Gastrocnemius medialis (tissue), 4 donors: ENCODE data around the gene KCNT1. TPM values are rescaled to one million over a fixed set of nuclear protein-coding genes. Genes with fewer than 3 reads are reported as not detected.

ENCODE experiments used
- ATAC-seq, 2 donors: fragments of 150-250 bp; one replicate each; pipeline ENCODE4 v1.9.1; 2016
- DNase-seq, 2 donors: peaks; one replicate each; pipeline ENCODE4 v3.0.0-alpha.2; 2019
- H3K27ac ChIP-seq, 4 donors: fragments of 200-600 bp; sonication (generic); 1 replicate in 1 of 4; 2 replicates in 3 of 4; pipeline ENCODE4 v1.5.1; 2016 to 2018; ENCODE audit warnings: mild to moderate bottlenecking in 2 of 4, moderate library complexity in 1 of 4
- H3K27me3 ChIP-seq, 3 donors: fragments of 200-600 bp; sonication (generic) in 2 of 3; 1 replicate in 1 of 3; 2 replicates in 2 of 3; pipeline versions ENCODE4 v1.5.1 to v1.6.0; 2016 to 2019; ENCODE audit warnings: mild to moderate bottlenecking in 1 of 3, moderate library complexity in 1 of 3
- H3K36me3 ChIP-seq, 2 donors: fragments of 200-600 bp; sonication (generic) in 1 of 2; one replicate each; pipeline ENCODE4 v1.5.1; 2017 to 2018
- H3K4me1 ChIP-seq, 2 donors: fragments of 200-600 bp; sonication (generic) in 1 of 2; one replicate each; pipeline ENCODE4 v1.5.1; 2016 to 2017; ENCODE audit warnings: mild to moderate bottlenecking in 2 of 2
- H3K4me3 ChIP-seq, 4 donors: fragments of 200-600 bp; sonication (generic) in 3 of 4; 1 replicate in 1 of 4; 2 replicates in 3 of 4; pipeline ENCODE4 v1.5.1; 2016 to 2019; ENCODE audit warnings: mild to moderate bottlenecking in 2 of 4
- H3K9me3 ChIP-seq, 3 donors: fragments of 200-600 bp; sonication (generic) in 2 of 3; 1 replicate in 1 of 3; 2 replicates in 2 of 3; pipeline ENCODE4 v1.5.1; 2016 to 2019
- CTCF ChIP-seq, 5 experiments: fragments of 450-650 bp in 3 of 5; fragments of 200-600 bp in 2 of 5; sonication (generic) in 2 of 5; IDR thresholded peaks in 4 of 5; conservative IDR thresholded peaks in 1 of 5; 1 replicate in 4 of 5; 2 replicates in 1 of 5; pipeline ENCODE4 v1.5.1; 2016 to 2019; ENCODE audit warnings: antibody characterized with exemption in 5 of 5, mild to moderate bottlenecking in 3 of 5, moderate library complexity in 3 of 5
- POLR2A ChIP-seq, 2 donors: fragments of 450-650 bp; IDR thresholded peaks; one replicate each; pipeline ENCODE4 v1.6.1; 2017; ENCODE audit warnings: antibody characterized with exemption in 2 of 2, mild to moderate bottlenecking in 2 of 2, moderate library complexity in 2 of 2
- in situ Hi-C, 4 donors: fragments of 200-750 bp; cut with MboI; loops; one replicate each; pipeline versions ENCODE4 v1.15.0 to v1.8.0; 2017; ENCODE audit warnings: low sequenced_read_pairs in 4 of 4
- intact Hi-C: fragments of 100-400 bp; cut with DNase I; formaldehyde crosslinking; loops from one replicate; pipeline ENCODE4 v1.15.1; 2023; ENCODE audit warnings: low total_unique reads
- total RNA-seq, 4 donors: library from RNA; depleted of rRNA; stranded (reverse); fragments of >200 nt; gene quantifications; one replicate each; pipeline versions ENCODE4 v1.1.0 to v1.2.3, GENCODE V29; 2016

KCNT1 gene
- total RNA-seq, 4 donors from 2014 or later = 2.3 to 8.7 (median 5.3) TPM

- intact Hi-C loops (no loop called here), in situ Hi-C loops (no loop called here)
- TF ChIP-seq CTCF (IDR thresholded peaks at IDR 0.05 in 4 of 5, conservative IDR thresholded peaks at IDR 0.05 in 1 of 5) = no peak
- no peak for TF ChIP-seq POLR2A (IDR thresholded peaks at IDR 0.05)
- H3K27me3 ChIP-seq = peaks cover 11 to 19% (median 14%) of the 10 kb centered on the region in 3 donors
- H3K4me3 ChIP-seq = no peak overlapping the region
- H3K36me3 ChIP-seq = no peaks in the 10 kb centered on the region
- no peak overlapping the region for H3K27ac ChIP-seq
- H3K9me3 ChIP-seq = no peaks in the 10 kb centered on the region
- no peak for ATAC-seq
- H3K4me1 ChIP-seq = no peaks in the 10 kb centered on the region
- no peak for DNase-seq
Measured at GRCh38 chr9:135683401-135684034, 18.5 kb upstream of the KCNT1 start.

- H3K4me3 ChIP-seq = no peak overlapping the region
- ATAC-seq (no peak), DNase-seq (no peak)
- H3K4me1 ChIP-seq = no peaks in the 10 kb centered on the region
- intact Hi-C loops = no loop called here
- H3K9me3 ChIP-seq = no peaks in the 10 kb centered on the region
- in situ Hi-C loops = no loop called here
- no peaks in the 10 kb centered on the region for H3K36me3 ChIP-seq
- no peak overlapping the region for H3K27ac ChIP-seq
- TF ChIP-seq POLR2A (IDR thresholded peaks at IDR 0.05) (no peak), CTCF (IDR thresholded peaks at IDR 0.05 in 4 of 5, conservative IDR thresholded peaks at IDR 0.05 in 1 of 5) (no peak)
- H3K27me3 ChIP-seq = peaks cover 11 to 19% (median 14%) of the 10 kb centered on the region in 3 donors
Measured at GRCh38 chr9:135684691-135685090, 17.3 kb upstream of the KCNT1 start.

- intact Hi-C loops (no loop called here), in situ Hi-C loops (no loop called here)
- Histone ChIP-seq H3K4me1 (no peaks in the 10 kb centered on the region), H3K27me3 (peaks cover 7 to 12% (median 11%) of the 10 kb centered on the region in 3 donors), H3K9me3 (no peaks in the 10 kb centered on the region), H3K36me3 (no peaks in the 10 kb centered on the region), H3K4me3 (no peak overlapping the region), H3K27ac (no peak overlapping the region)
- ATAC-seq = no peak
- TF ChIP-seq POLR2A (IDR thresholded peaks at IDR 0.05) (no peak), CTCF (IDR thresholded peaks at IDR 0.05 in 4 of 5, conservative IDR thresholded peaks at IDR 0.05 in 1 of 5) (no peak)
- DNase-seq = no peak
Measured at GRCh38 chr9:135687216-135687615, 14.8 kb upstream of the KCNT1 start.

- no peak for ATAC-seq
- Histone ChIP-seq H3K4me1 (no peaks in the 10 kb centered on the region), H3K36me3 (no peaks in the 10 kb centered on the region), H3K9me3 (no peaks in the 10 kb centered on the region), H3K4me3 (no peak overlapping the region), H3K27ac (no peak overlapping the region), H3K27me3 (peaks cover 0 to 9% (median 5%) of the 10 kb centered on the region in 3 donors)
- in situ Hi-C loops (no loop called here), intact Hi-C loops (no loop called here)
- no peak for DNase-seq
- TF ChIP-seq POLR2A (IDR thresholded peaks at IDR 0.05) = no peak
- no peak for TF ChIP-seq CTCF (IDR thresholded peaks at IDR 0.05 in 4 of 5, conservative IDR thresholded peaks at IDR 0.05 in 1 of 5)
Measured at GRCh38 chr9:135689011-135689410, 13.0 kb upstream of the KCNT1 start.
